GM18511 (cell line): ENCODE data around the gene ANKS1B.

ENCODE experiments used
- ATAC-seq: cut with Tn5 transposase; IDR thresholded peaks from one replicate; pipeline ENCODE4 v1.9.1; 2021; ENCODE audit warnings: mild to moderate bottlenecking, moderate library complexity; ENCODE audit not compliant: unreplicated experiment

The ANKS1B gene

GRCh38 chr12:99146185-99146584, 838.6 kb downstream of the ANKS1B start:
- ATAC-seq: no peak

GRCh38 chr12:99142651-99143050, 842.1 kb downstream of the ANKS1B start:
- no peak for ATAC-seq

- ATAC-seq: no peak
These were observed 844.6 kb downstream of the ANKS1B start for GRCh38 chr12:99140017-99140720.

- ATAC-seq: no peak
These were observed 846.3 kb downstream of the ANKS1B start for GRCh38 chr12:99138393-99138792.

- no peak for ATAC-seq
These were observed 847.4 kb downstream of the ANKS1B start for GRCh38 chr12:99137124-99137855.

GRCh38 chr12:99136516-99136915, 848.2 kb downstream of the ANKS1B start:
- no peak for ATAC-seq

GRCh38 chr12:99135376-99135775, 849.4 kb downstream of the ANKS1B start:
- no peak for ATAC-seq

GRCh38 chr12:99133401-99133800, 851.3 kb downstream of the ANKS1B start:
- no peak for ATAC-seq

GRCh38 chr12:99131751-99132199, 853.0 kb downstream of the ANKS1B start:
- peak; percentile 44 for ATAC-seq

GRCh38 chr12:99130808-99131553, 853.8 kb downstream of the ANKS1B start:
- peak; percentile 96 for ATAC-seq

- no peak for ATAC-seq
These were observed 856.4 kb downstream of the ANKS1B start for GRCh38 chr12:99128246-99128802.

GRCh38 chr12:99122959-99123358, 861.8 kb downstream of the ANKS1B start:
- ATAC-seq: no peak

- ATAC-seq: no peak
These were observed 862.2 kb downstream of the ANKS1B start for GRCh38 chr12:99122496-99122895.

GRCh38 chr12:99121546-99121945, 863.2 kb downstream of the ANKS1B start:
- no peak for ATAC-seq

GRCh38 chr12:99119943-99120342, 864.8 kb downstream of the ANKS1B start:
- no peak for ATAC-seq

- no peak for ATAC-seq
These were observed 865.3 kb downstream of the ANKS1B start for GRCh38 chr12:99119449-99119848.

GRCh38 chr12:99111600-99111999, 873.1 kb downstream of the ANKS1B start:
- ATAC-seq: no peak

GRCh38 chr12:99110868-99111267, 873.9 kb downstream of the ANKS1B start:
- ATAC-seq: no peak

GRCh38 chr12:99110212-99110611, 874.5 kb downstream of the ANKS1B start:
- no peak for ATAC-seq

- ATAC-seq: no peak
These were observed 875.8 kb downstream of the ANKS1B start for GRCh38 chr12:99108924-99109323.

GRCh38 chr12:99099786-99100185, 885.0 kb downstream of the ANKS1B start:
- no peak for ATAC-seq
